Right ventricle myocardium inferior (tissue), 1 donor: Measurements from ENCODE around the gene GCH1. TPM values are rescaled to one million over a fixed set of nuclear protein-coding genes. Genes with fewer than 3 reads are reported as not detected.
A peak's percentile ranks its signal among the peaks of the same experiment; 100 is the strongest.
"Not testable (repeated sequence)": the region's sequence is repeated elsewhere in the genome, so short reads cannot be mapped to it uniquely, and the experiment has no call there.

Experiments
- ATAC-seq: fragments of 200-7000 bp; cut with Tn5 transposase; one replicate; pipeline ENCODE4 v1.9.1; 2020; ENCODE audit warnings: mild to moderate bottlenecking, moderate library complexity
- DNase-seq: peaks from one replicate; pipeline ENCODE4 v3.0.0; 2021; ENCODE audit errors: missing footprints
- intact Hi-C: fragments of 100-400 bp; cut with DNase I; formaldehyde crosslinking; loops from one replicate; pipeline ENCODE4 v1.11.0; 2022
- long read RNA-seq: library from polyadenylated mRNA; unstranded; transcript quantifications from one replicate; pipeline ENCODE4 v2.0.0, GENCODE V29; 2021
- total RNA-seq: library from RNA; stranded (reverse); fragmentation: NEBNext Ultra II Directional; extraction: Animal tissue kit (Norgen Biotek cat#: 25700); gene quantifications from one replicate; pipeline ENCODE4 v1.2.1, GENCODE V29; 2021
- donor health status: DM: no; HTN: yes; CAD: no; lungs with severe emphysema.

The GCH1 gene, protein sequence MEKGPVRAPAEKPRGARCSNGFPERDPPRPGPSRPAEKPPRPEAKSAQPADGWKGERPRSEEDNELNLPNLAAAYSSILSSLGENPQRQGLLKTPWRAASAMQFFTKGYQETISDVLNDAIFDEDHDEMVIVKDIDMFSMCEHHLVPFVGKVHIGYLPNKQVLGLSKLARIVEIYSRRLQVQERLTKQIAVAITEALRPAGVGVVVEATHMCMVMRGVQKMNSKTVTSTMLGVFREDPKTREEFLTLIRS
- 2.4 TPM for total RNA-seq
- long read RNA-seq, result 0 reads

DNA sequence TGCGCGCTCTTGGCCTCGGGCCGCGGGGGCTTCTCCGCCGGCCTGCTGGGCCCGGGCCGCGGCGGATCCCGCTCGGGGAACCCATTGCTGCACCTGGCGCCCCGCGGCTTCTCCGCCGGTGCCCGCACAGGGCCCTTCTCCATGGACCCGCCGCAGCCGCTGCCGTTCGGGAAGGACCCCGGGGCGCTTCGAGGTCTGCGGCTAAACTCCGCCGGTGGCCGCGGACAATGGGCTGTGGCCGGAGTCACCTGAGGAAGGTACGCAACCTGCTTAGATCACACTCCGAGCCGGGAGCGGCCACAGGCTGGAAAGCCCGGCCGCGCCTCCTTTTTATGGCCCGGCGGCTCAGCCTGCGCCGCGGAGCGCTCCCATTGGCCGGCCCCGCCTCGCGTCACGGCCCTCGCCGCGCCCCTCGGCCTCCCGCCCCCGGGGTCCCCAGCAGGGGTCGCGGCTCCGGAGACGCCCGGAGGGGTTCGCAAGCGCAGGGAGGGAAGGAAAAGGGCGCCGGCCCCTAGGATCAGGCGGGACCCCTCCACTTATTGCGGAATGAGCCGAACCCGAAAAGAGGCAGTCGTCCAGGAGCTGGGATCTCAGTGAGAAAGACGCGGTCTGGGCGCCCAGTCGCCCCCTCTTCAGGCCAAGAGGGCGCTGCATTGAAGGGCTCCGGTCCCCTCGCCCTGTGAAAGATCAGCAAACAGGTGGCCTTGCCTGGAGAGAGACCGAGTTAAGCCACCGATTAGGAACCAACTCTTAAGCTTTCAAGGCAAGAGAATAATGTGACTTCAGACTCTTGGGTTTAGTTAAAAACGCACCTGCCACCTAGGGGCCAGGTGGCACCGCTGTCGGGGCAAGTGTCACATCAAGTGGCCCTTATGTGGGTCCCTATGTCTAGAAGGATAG, at the start of gene GCH1:
TSS of gene GCH1 (minus strand) at position 306 of the 900 bp plus-strand sequence. CDS start at position 143, 163 bp downstream.
- intact Hi-C loops, result no loop called here
- peak; percentile 94 for ATAC-seq

DNA sequence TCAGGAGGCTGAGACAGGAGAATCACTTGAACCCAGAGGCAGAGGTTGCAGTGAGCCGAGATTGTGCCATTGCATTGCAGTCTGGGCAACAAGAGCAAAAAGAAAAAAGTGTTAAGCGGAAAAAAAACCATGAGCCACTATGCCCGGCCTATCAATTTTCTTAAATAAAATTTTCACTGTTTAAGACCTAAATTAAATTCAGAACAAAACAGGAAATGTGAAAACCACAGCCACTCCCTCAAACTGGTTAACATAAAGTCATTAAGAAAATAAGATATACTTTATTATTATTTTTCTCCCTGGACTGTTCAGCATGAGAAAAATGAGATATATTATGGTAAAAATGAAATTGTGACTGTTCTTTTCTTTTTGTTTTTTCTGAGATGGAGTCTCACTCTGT, 44.6 kb upstream of the GCH1 start:
- intact Hi-C loops, result no loop called here
- DNase-seq (no peak), ATAC-seq (no peak)

More for the DNA sequence above, at the start of gene GCH1:
- peak; percentile 83 for DNase-seq

DNA sequence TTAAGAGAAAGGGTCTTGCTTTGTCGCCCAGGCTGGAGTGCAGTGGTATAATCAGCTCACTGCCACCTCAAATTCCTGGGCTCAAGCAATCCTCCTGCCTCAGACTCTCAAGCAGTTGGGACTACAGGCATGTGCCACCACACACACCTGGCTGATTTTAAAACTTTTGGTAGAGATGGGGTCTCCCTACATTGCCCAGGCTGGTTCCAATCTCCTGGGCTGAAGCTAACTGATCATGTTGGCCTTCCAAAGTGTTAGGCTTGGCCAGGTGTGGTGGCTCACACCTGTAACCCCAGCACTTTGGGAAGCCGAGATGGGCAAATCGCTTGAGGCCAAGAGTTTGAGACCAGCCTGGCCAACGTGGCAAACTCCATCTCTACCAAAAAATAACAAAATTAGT, 43.9 kb upstream of the GCH1 start:
- DNase-seq (no peak), ATAC-seq (no peak)
- intact Hi-C loops, result no loop called here

DNA sequence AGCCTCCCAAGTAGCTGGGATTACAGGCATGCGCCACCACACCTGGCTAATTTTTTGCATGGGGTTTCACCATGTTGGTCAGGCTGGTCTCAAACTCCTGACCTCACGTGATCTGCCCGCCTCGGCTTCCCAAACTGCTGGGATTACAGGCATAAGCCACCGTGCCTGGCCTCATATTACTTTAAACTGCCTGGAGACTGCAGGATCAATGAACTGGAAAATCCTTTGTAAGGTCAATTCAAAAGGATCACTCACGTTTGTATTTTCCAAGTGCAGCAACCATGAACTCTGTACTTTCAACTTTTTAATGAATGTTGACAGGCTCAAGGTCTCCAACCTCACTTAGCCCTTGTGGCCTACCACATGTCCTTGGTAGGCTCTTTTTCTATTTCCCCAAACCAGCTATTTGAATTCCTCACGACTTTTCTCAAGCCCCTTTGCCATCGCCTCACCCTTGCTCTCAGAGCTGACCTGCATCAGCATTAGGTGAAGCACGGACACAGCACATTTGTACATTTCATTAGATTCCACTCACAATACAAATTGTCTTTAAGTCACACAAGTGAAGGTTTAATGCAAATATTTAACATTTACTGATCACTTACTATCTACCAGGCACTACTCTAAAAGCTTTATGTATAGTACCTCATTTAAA, 42.2 kb upstream of the GCH1 start:
- DNase-seq, result no peak
- intact Hi-C loops, result no loop called here
- no peak for ATAC-seq

DNA sequence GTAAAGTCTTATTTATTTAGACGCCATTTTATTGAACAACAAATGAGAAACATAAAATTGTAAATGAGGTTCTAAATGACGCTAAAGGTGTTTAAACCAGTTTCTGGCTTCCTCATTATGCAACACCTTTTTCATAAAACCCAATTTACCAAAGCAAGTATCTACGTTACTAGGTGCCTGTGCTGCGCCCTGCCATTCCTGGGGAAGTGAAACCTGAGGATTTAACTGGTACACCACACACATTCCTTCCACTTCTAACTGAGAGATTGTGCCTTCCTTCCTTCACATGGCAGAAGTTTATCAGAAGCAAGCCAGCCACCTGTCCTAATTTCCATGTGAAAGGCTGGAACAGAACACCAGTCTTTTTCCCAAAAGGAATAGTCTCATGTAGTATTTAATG, 40.3 kb upstream of the GCH1 start:
- ATAC-seq (no peak), DNase-seq (no peak)
- intact Hi-C loops, result no loop called here

DNA sequence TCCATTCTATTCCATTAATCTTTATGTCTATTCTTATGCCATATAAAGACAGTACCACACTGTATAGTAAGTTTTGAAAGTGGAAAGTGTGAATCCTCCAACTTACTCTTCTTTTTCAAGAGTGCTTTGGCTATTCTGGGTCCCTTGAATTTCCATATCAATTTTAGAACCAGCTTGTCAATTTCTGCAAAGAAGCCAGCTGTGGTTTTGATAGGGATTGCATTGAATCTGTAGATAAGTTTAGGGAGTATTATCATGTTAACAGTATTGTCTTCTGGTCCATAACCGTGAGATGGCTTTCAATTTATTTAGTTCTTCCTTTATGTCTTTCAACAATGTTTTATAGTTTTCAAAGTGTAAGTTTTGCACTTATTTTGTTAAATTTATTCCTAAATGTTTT, 34.2 kb upstream of the GCH1 start:
- no peak for ATAC-seq
- DNase-seq, result no peak
- intact Hi-C loops, result no loop called here

DNA sequence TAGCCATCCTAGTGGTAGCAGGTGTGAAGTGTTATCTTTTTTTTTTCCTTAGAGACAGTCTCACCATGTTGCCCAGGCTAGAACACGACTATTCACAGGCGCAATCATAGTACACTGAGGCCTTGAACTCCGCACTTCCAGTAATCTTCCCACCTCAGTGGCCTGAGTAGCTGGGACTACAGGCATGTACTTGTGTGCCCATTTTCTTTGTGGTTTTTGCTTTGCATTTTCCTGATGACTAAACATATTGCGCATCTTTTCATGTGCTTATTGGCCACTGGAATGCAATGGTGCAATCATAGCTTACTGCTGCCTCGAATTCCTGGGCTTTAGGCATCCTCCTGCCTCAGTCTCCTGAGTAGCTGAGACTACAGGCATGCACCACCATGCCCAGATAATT, 33.3 kb upstream of the GCH1 start:
- no peak for ATAC-seq
- no peak for DNase-seq
- intact Hi-C loops, result no loop called here

DNA sequence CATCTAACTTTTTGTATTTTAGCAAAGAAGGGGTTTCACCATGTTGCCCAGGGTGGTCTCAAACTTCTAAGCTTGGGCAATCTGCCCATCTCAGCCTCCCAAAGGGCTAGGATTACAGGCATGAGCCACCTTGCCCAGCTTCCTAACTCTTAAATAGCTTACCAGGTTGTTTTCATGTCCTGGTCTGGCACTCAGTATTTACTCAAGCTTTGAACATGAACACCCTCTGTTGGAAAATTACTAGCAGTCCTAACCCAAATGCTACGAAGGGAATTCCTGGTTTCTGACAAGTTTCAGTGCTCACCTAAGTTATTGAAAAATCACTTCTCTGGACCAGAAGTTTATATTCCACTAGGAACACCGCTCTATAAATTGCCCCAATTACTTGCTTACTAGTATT, 32.5 kb upstream of the GCH1 start:
- ATAC-seq, result no peak
- no peak for DNase-seq
- intact Hi-C loops, result no loop called here

DNA sequence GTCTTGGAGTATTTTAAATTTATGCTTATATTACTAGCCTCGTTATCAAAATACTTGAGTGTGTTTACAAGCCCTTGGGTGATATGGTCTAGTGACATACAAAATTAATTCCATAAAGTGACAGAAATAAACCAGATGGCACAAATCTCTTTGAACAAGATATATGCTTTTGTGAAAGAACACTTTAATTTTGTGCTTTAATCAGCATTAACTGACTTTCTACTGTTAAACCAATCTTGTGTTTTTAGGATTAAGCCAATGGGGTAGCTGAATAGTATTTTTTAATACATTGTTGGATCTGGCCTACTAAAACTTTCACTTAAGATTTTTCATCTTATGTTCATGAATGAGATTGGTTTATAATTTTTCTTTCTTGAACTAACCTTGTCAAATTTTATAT, 30.4 kb upstream of the GCH1 start:
- ATAC-seq (no peak), DNase-seq (no peak)
- intact Hi-C loops, result no loop called here

DNA sequence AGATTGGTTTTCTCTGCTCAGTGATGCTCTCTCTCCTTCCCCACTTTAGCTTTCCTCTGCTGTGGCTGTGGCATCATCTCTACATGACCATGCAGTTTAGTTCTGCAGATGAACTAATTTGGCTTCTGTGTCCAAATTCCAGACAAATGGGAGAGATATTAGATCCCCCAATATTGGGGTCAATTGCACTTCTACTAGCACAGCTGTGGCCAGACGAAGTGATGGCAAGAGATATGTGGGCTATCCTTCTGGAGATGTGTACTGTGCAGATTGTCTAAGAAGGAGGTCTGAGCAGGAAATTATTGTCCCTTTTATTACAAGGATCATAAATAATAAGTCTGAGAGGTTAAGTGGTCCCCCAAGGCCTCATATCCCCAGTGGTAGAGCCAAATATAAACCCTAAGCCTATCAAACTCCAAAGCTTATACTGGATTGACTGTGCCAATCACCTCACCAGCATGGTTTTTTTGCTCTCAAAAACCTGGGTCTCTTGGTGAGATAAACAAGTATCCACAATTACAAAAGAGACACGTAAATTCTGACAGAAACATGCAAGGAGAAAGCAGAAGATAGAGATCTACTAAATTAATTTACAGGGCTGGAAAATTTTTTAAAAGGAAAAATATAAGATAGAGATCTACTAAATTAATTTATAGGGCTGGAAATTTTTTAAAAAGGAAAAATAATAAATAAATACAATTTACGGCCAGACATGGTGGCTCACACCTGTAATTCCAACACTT, 29.1 kb upstream of the GCH1 start:
- ATAC-seq (no peak), DNase-seq (no peak)
- intact Hi-C loops, result no loop called here

DNA sequence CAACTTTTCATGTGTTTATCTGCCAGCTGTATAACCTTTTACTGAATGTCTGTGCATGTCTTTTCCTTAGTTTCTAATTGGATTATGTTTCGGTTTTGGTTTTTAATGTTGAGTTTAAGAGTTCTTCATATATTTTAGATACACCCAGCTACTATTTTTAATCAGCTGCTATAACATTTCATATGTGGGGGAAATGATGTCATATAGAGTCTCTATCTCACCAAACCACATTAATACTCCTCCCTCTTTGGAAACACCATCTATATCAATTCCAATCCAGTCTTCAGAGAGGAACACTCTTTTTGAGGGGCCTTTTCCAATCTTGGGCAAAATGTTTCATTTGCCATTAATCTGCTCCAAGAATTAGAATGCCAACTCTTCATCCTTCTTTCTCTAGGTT, 28.5 kb upstream of the GCH1 start:
- intact Hi-C loops, result no loop called here
- DNase-seq (no peak), ATAC-seq (no peak)

DNA sequence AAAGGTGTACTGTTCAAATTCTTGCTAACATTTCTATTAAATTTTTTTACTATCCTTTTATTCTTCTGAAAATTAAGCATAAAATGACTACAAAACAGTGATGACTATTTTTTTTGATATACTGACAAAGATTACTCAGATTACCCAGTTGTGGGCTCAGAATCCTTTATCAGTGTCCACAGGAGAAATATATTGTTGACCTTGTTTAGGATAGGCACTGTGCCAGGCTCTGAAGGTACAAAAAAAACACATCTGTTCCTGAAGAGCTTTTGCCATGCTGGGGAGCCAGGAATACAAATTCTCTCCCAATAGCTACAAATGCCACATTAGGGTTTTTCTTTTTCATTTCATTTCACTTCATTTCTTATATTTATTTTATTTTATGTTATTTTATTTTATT, 26.9 kb upstream of the GCH1 start:
- intact Hi-C loops, result no loop called here
- no peak for DNase-seq
- no peak for ATAC-seq

DNA sequence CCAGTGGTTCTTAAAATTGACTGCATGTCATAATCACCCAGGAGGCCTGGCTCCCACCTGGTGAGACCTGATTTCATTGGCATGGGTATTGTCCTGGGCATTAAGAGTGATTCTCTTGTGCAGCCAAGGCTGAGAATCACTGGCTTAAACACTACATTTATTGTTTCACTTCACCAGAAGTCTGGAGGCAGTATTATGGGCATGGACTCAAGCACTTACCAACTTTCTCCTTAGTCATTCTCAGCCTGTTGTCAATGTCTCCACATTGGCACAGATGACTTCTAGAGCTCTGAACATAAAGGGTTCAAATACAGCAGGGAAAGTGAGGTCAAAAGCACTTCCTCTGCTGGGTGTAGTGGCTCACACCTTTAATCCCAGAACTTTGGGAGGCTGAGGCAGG, 25.6 kb upstream of the GCH1 start:
- intact Hi-C loops, result no loop called here
- no peak for ATAC-seq
- DNase-seq, result no peak

DNA sequence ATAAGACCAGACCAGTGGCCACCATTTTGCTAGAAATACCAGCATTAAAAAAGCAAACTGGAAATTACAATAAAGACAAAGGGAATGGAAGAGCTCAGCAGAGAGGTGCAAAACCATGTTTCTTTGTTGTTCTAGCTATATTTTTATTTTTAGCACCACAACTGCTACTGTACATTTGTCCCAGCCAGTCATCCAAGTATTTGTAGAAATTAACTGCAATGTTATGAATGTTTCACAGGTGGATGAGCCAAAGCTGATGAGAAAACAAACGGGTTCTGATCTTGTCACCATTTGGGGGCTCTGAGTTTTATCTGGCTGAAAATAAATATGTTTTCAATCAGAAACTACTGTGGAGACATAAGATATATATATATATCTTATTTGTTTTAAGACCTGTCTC, 24.9 kb upstream of the GCH1 start:
- intact Hi-C loops, result no loop called here
- DNase-seq, result no peak
- no peak for ATAC-seq

DNA sequence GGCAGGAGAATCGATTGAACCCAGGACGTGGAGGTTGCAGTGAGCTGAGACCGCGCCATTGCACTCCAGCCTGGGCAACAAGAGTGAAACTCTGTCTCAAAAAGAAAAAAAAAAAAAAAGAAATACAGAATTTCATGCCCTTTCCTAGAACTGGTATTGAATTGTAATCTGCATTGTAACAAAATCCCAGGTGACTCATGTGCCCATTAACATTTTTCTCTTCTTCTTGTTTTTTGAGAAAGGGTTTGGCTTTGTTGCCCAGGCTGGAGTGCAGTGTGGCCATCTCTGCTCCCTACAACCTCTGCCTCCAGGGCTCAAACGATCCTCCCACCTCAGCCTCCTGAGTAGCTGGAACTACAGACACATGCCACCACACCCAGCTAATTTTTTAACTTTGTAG, 23.9 kb upstream of the GCH1 start:
- ATAC-seq, intact Hi-C loops: not testable (repeated sequence)

DNA sequence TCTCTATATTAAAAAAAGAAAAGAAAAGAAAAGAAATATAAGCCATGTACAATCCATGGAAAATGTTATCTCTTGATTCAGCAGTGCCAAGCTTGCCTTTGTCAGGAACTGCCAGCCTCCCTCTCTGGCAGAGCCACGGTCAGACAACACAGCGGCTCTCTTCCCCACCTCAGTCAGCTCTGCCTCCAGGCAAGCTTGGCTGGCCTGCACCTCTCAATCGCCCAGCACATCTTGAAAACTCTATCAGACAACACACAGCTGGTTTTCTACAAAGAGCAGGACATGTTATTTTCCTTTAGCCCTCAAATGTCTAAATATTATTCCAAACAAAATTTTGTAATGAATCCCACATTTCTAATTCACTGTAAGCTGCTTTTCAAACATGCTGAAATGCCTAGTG, 20.0 kb upstream of the GCH1 start:
- ATAC-seq, result no peak
- intact Hi-C loops, result no loop called here
- no peak for DNase-seq

More for the DNA sequence above, 23.9 kb upstream of the GCH1 start:
- DNase-seq, result not testable (repeated sequence)

DNA sequence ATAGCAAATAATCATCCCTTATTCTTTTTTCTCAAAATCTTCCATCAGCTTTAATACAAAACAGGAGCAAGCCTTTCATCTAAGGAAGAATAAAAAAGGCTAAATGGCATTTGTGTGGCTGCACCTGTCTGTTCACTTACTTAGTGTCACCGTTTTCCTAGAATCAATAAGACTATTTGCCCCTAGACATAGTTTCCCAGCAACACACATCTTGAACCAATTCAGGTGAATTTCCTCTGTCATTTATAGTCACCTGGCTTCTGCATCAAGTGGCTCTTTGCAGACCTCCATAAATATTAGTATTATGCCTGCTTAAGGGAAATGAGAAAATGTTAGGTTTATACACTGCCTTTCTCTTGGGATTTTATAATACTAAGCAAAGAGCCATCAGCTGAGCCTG, 17.4 kb upstream of the GCH1 start:
- ATAC-seq (no peak), DNase-seq (no peak)
- intact Hi-C loops, result no loop called here

DNA sequence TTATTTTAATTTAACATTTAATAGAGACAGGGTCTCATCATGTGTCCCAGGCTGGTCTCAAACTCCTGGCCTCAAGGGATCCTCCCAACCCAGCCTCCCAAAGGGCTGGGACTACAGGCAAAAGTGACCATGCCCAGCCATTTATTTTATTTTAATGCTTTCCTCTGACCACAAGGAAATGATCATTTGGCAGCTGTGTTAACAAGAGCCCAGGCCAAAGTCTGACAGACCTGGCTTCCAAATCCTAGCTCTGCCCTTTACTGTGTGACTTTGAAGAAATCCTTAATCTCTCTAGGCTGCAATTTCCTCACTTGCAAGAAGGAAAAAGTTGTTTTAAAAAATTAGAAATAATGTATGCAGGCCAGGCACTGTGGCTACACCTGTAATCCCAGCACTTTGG, 16.7 kb upstream of the GCH1 start:
- DNase-seq, result no peak
- intact Hi-C loops, result no loop called here
- no peak for ATAC-seq

DNA sequence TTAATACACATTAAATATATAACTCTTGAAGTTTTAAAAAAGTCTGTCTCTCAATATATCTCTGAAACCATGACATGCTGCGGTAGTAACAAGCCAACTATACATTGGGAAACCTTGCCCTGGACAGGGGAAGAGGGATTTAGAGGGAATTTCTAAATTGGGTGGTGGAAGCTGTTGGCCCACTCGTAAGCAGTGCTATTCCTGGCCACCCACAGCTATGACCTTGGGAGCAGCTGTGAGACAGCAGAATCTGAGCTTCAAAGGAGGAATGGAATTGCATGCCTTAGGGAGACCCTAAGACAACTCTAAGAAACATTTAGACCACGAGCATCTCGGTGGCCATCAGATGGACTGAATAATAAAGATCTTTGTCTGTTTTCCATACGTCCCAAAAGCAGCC, 15.8 kb upstream of the GCH1 start:
- ATAC-seq (peak; percentile 44), DNase-seq (no peak)
- intact Hi-C loops, result no loop called here
